ENCODE measurements around the gene FAM20C.
"Not testable (repeated sequence)": the region's sequence is repeated elsewhere in the genome, so short reads cannot be mapped to it uniquely, and the experiment has no call there.

The FAM20C gene

DNA sequence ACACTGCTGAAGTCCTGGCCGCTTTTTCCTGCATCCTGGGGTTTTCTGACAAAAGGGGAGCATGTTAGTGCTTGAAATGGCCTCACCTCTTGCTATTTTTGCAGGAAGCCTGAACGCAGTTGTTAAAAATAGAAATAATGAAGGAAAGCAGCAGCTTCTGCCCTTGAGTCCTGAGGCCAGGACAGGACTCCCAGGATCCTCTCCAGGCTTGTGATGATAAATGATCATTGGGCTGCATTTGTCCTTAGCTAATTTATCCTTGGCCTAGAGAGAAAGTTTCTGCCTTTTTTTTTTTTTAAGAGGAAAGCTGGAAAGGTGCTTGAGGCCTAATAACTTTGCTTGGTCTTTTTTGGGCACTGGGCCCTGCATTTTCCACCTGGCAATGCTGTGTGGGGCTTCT, 17.7 kb upstream of the FAM20C start:
- no peak for DNase-seq

DNA sequence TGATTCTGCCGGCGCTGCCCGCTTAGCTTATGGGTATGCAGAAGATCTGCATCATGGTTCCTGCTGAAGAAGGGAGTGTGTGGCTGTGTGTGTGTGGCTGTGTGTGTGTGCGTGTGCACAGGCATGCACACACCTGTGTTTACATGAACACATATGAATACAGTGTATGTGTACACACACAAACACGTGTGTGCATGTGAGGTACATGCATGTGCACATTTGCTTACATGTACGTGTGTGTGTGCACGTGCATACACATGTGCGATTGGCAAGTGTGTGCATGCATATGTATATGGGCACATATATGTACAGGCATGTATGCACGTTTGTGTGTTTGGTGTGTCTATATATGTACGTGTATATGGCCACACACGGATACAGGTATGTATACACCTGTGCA, 16.4 kb upstream of the FAM20C start:
- no peak for DNase-seq

DNA sequence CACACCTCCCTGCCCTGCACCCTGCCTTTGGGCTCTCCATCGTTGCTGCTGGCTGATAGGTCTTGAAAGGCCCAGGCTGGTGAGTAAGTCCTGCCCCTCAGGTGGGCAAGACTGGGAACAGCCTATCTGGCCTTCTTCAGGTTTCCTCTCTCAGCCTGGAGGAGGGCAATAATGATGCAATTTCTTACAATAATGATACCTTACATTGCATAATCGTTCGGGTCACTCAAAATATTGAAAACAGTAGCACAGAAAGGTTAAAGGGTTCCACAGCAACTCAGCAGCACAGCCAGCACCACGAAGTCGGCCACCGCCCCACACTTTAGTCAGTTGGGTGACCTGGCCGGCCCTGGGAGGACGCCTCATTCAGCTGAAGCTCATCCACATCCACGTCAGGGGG, 16.0 kb upstream of the FAM20C start:
- no peak for DNase-seq

DNA sequence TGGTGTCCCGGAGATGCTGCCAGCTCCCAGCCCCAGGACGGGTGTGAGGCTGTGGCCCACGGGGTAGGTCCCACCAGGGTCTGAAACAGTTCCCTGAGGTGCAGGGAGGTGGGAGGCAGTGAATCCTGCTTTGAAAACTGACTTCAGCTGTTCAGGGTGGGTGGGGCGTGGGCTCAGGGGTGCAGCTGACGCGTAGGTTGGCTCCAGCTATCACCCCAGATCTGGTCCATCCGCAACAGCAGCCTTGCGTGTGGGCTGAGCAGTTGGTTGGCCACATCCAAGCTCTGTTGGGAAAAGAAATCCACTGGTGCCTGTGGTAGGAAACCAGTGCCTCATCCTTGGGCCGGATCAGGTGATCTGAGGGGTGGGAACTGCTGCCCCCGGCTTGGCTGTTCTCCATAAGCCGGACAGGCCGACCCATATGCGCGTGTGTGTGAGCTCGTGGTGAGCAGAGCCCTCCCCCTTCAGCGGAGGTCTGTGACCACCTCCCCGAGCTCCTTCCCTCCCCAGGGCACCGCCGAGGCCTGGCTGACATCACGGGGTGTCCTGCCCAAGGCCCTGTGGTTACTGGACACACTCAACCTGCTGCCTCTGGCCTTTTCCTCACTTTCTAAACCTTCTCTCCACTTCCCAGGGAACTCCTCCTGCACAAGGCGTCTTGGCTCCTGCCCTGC, 15.4 kb upstream of the FAM20C start:
- DNase-seq, result no peak

DNA sequence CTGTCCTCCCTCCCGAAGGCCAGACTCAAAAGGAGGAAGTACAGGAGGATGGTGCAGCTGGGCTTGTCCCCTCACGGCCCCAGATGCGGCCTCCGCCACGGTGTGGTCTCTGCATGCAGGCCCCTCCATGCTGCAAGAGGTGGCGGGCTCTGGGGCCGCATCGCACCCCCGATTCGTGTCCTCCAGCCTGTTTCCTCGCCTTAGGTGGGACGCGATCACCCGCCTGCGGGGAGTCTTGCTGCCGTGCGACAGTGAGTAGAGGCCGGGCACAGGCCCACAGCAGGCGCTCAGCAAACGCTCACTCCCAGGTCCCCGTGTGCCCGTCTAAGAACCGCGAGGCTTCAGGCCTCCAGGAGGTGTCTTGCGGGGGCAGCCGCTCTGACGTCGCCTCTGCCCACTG, 13.9 kb upstream of the FAM20C start:
- DNase-seq, result no peak

GRCh38 chr7:179209-179681, 13.1 kb upstream of the FAM20C start:
- DNase-seq, result no peak

DNA sequence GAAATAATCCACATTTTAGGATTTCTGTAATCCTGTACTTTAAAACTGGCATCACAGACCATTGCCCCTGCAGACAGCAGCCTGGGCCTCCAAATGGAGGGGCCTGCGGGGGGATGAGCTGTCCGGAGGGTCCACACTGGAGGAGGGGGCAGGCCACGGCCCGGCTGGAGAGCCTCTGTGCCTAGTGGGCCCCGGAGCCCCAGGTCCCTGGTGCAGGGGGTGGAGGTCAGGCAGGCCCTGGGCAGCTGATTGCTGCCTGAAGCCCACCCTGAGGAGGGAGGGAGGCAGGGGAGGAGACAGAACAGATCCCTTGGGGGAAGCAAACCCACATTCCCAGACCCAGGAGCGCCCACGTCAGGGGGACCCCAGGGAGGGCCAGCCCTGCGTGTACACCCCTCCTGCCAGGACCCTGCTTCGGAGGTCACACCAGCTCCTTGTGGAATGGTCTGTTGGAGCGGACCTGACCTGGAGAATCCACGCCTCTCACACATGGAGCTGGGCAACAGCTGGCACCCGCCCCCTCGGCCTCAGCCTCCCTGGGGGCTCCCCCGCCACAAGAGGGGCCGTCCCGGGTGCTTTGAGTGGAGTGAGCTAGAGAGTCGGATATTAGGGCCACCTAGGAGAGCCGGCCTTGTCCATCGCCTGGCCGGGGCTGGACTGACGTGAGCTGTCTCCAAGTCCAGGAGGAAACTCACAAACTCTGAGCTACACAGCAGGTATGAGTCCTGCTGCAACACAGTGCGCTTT, 12.2 kb upstream of the FAM20C start:
- no peak for DNase-seq

GRCh38 chr7:181738-182137, 10.6 kb upstream of the FAM20C start:
- DNase-seq, result no peak

DNA sequence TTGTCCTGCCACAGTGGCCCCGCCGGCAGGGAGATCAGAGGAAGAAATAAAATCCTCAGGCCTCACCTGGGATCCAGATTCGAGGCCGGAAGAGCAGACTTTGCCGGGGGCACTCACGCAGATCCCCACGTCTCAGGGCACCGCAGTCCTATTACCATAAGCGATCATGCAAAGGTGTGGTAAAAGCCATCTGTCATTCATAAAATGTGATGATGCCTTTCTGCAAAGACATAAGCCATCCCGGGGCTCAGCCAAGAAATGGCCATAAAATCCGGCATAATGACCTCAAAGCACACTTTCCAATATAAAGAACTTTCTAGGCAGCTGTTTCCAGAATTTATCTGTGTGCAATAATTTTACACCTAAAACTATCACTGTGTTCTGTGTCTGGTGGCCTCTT, 9.9 kb upstream of the FAM20C start:
- DNase-seq, result not testable (repeated sequence)

GRCh38 chr7:183496-184292, 8.7 kb upstream of the FAM20C start:
- no peak for DNase-seq

DNA sequence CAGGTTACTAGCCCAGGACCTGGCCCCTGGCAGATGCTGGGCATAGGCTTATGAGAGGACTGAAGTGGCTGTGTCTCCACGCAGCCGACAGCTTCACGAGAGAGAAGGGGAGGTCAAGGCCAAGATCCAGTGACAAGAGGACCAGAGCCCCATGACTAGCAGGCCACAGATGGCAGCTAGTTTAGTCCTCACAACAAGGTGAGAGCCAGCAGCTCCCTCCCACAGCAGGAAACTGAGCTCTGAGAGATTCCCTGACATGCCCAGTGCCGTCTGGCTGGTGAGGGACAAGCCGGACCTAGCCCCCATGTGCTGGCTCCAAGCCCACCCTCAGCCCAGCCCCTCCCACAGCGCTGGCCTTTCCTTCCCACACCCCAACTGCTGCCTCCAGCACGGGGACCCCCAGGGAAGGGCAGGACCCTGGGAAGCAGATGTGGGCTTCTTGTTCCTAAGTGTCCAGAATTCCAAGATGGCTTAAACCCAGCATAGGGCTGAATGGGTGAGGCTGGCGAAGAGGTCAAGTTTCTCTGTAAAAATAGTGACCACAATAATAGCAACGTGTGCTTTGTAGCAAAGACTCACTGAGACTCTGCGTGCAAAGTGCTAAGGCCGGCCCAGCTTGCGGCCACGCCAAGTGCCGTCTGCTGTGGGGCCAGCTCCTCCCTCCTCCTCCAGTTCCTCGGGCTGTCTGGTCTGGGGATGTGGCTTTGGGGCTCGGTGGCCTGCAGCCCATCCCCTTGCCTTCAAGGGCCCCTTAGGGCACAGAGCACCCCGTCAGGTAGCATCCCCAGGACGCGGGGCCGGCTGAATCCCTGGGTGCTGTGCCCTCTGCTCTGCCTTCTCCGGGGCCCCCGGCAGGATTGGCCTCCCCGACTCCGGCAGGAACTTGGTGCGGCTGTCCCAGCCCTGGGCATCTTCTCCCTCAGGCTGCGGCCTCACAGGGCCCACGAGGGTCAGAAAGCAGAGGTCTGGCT, 7.8 kb upstream of the FAM20C start:
- DNase-seq, result no peak

GRCh38 chr7:186516-187113, 5.8 kb upstream of the FAM20C start:
- DNase-seq, result no peak

GRCh38 chr7:187227-187927, 5.0 kb upstream of the FAM20C start:
- no peak for DNase-seq

DNA sequence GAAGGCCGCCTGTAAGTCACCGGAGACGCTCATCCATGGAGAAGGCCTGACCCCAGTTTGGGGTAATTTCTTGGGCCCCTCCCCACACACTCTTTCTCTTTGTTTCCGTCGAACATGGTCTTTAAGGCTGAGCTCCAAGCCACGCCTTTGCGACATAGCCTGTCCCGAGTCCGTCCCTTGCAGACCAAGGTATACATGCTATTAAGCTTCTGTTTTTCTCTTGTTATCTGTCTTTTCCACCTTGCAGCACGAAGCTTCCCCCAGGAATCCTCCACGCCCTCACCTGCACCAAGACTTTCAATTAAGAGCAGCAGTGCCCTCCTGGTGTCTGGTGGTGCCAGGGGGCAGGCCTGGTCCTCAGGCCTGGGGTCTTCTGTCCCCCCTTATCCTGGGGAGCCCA, 4.2 kb upstream of the FAM20C start:
- no peak for DNase-seq

- no peak for DNase-seq
Measured at GRCh38 chr7:188727-189500, 3.5 kb upstream of the FAM20C start.

DNA sequence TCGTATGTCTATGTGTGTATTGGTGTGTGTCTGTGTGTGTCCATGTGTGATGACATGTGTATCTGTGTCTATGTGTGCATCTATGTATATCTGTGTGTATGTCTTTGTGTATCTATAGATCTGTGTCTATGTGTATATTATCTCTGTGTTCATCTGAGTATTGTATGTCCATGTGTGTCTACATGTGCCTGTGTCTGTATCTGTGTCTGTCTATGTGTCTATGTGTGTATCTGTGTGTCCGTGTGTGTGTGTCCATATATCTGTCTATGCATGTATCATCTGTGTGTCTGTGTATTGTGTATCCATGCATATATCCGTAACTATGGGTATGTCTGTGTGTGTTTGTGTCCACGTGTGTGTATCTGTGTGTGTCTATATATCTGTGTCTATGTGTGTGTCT, 2.7 kb upstream of the FAM20C start:
- no peak for DNase-seq

DNA sequence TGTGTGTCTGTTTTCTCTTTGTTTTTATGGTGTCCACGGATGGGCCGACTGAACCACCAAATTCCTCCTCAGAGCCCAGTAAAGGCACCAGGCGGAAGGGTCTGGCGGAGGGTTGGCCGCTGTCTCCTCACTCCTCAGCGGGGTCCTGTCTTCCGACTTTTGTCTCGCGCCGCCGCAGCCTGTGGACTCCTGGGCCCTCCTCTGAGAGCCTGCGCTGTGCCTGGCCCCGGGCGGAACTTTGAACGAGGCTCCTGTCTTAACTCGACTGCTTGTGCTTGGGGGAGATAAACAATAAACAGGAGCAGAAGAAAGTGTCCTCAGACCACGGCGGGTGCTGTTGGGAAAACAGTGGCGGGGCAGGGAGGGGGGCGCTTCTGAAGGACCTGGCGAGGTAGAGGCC, 2.2 kb upstream of the FAM20C start:
- no peak for DNase-seq

GRCh38 chr7:191105-191980, 1.0 kb upstream of the FAM20C start:
- peak; percentile 29 for DNase-seq

- DNase-seq, result no peak
Measured at GRCh38 chr7:192701-193480, 520 bp downstream of the FAM20C start.

Measured in hematopoietic multipotent progenitor cell treated with erythropoietin and hydrocortisone succinate and interleukin-3 and kit ligand, for 4 days (in vitro differentiated cells).